CD8-positive, alpha-beta memory T cell (primary cell): ENCODE data around the gene CD40LG. TPM values are rescaled to one million over a fixed set of nuclear protein-coding genes. Genes with fewer than 3 reads are reported as not detected.

Experiments
- CTCF ChIA-PET: fragments of 350-600 bp; sonication (Branson Sonifier 250); formaldehyde crosslinking; loops from one replicate; lab custom pipeline; 2021; ENCODE audit warnings: antibody characterized with exemption; lab: Charles Lee
- POLR2A ChIA-PET: fragments of 350-600 bp; sonication (Branson Sonifier 250); formaldehyde crosslinking; loops from one replicate; lab custom pipeline; 2021; ENCODE audit warnings: antibody characterized with exemption; lab: Charles Lee
- DNase-seq, 5 donors: peaks; one replicate each; pipeline versions ENCODE4 v3.0.0 to v3.0.0-alpha.2; 2020 to 2022; ENCODE audit warnings: mixed read lengths in 1 of 5
- H3K27ac ChIP-seq: one replicate; pipeline ENCODE4 v1.7.0; 2013; ENCODE audit warnings: low read depth, mild to moderate bottlenecking, low read length, moderate library complexity
- H3K27me3 ChIP-seq: 2 replicates; pipeline ENCODE4 v1.7.0; 2013; ENCODE audit warnings: low read length, mild to moderate bottlenecking; ENCODE audit not compliant: insufficient read depth, poor library complexity, severe bottlenecking
- H3K36me3 ChIP-seq: 2 replicates; pipeline ENCODE4 v1.7.0; 2013; ENCODE audit warnings: mild to moderate bottlenecking, low read length, moderate library complexity; ENCODE audit not compliant: insufficient read depth
- H3K4me1 ChIP-seq: 2 replicates; pipeline ENCODE4 v1.7.0; 2013; ENCODE audit warnings: mild to moderate bottlenecking, low read length, moderate library complexity; ENCODE audit not compliant: insufficient read depth
- H3K4me3 ChIP-seq: 2 replicates; pipeline ENCODE4 v1.7.0; 2013; ENCODE audit warnings: mild to moderate bottlenecking, low read length
- H3K9me3 ChIP-seq: 2 replicates; pipeline ENCODE4 v1.7.0; 2013; ENCODE audit warnings: mild to moderate bottlenecking, low read length
- H3K27ac Mint-ChIP-seq, 8 donors: one replicate each; pipeline ENCODE4 v1.8.0; 2020 to 2021; ENCODE audit warnings: mixed read lengths in 8 of 8, mild to moderate bottlenecking in 6 of 8, inconsistent platforms in 3 of 8, moderate library complexity in 3 of 8
- H3K27me3 Mint-ChIP-seq, 2 donors: one replicate each; pipeline ENCODE4 v1.8.0; 2020 to 2021; ENCODE audit warnings: mixed read lengths in 2 of 2, mild to moderate bottlenecking in 1 of 2, moderate library complexity in 1 of 2
- H3K36me3 Mint-ChIP-seq, 3 donors: one replicate each; pipeline ENCODE4 v1.8.0; 2020 to 2021; ENCODE audit warnings: mixed read lengths in 3 of 3, inconsistent platforms in 1 of 3, mild to moderate bottlenecking in 1 of 3
- H3K4me1 Mint-ChIP-seq, 3 donors: one replicate each; pipeline ENCODE4 v1.8.0; 2020 to 2021; ENCODE audit warnings: mixed read lengths in 3 of 3, inconsistent platforms in 1 of 3, mild to moderate bottlenecking in 1 of 3
- H3K4me3 Mint-ChIP-seq, 7 donors: one replicate each; pipeline ENCODE4 v1.8.0; 2020 to 2021; ENCODE audit warnings: mixed read lengths in 7 of 7, mild to moderate bottlenecking in 6 of 7, moderate library complexity in 4 of 7, inconsistent platforms in 2 of 7
- H3K9me3 Mint-ChIP-seq, 5 donors: one replicate each; pipeline ENCODE4 v1.8.0; 2020 to 2022; ENCODE audit warnings: mixed read lengths in 5 of 5, mild to moderate bottlenecking in 3 of 5, moderate library complexity in 2 of 5, inconsistent platforms in 1 of 5
- polyA plus RNA-seq: library from polyadenylated mRNA; unstranded; fragments of 300-500 nt; fragmentation: Illumina TruSeq; gene quantifications from one replicate; pipeline ENCODE4 v1.2.3, GENCODE V29; 2021
- total RNA-seq, 2 experiments: library from RNA; stranded (reverse); gene quantifications; one replicate each; pipeline ENCODE4 v1.2.3, GENCODE V29; 2021

CD40LG gene
- total and polyA plus RNA-seq, 3 experiments from 2014 or later: 9.2 to 20.0 (median 10.1) TPM

DNA sequence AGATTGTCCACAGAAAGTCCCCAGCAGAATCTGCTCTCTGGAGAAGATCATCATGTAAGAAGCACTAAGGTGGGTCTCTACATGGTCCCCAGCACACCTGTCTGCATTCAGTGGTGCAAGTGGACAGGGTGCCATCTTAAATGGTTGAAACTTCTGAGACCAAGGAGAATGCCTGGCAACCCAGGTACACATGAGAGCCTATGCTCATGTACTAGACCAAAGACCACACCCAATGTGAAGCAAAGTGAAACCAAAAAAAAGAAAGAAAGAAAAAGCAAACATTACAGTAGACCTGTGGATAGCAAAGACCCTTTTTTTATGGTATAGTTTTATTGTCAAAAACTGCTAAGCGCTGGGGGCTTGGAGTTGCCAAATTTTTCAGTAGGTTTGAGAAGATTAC, 15.0 kb downstream of the CD40LG start:
- Histone ChIP-seq H3K4me3 (no peak overlapping the region), H3K36me3 (no peaks in the 10 kb centered on the region), H3K27me3 (no peaks in the 10 kb centered on the region), H3K9me3 (no peaks in the 10 kb centered on the region), H3K27ac (no peak overlapping the region), H3K4me1 (peaks cover 66% of the 10 kb centered on the region)
- H3K27ac Mint-ChIP-seq: peak overlapping the region; percentile 40 to 82 (median 70)
- peak overlapping the region in 3 of 7 donors; percentile 18 to 46 (median 43) for H3K4me3 Mint-ChIP-seq
- CTCF ChIA-PET: no interaction called here
- DNase-seq: no peak
- H3K4me1 Mint-ChIP-seq: peaks cover 43 to 68% (median 61%) of the 10 kb centered on the region in 3 donors
- peaks cover 0 to 2% of the 10 kb centered on the region in 2 donors for H3K27me3 Mint-ChIP-seq
- H3K9me3 Mint-ChIP-seq: peaks cover 0 to 4% (median 3%) of the 10 kb centered on the region in 5 donors
- POLR2A ChIA-PET: no interaction called here
- H3K36me3 Mint-ChIP-seq: peaks cover 8 to 36% (median 15%) of the 10 kb centered on the region in 3 donors

DNA sequence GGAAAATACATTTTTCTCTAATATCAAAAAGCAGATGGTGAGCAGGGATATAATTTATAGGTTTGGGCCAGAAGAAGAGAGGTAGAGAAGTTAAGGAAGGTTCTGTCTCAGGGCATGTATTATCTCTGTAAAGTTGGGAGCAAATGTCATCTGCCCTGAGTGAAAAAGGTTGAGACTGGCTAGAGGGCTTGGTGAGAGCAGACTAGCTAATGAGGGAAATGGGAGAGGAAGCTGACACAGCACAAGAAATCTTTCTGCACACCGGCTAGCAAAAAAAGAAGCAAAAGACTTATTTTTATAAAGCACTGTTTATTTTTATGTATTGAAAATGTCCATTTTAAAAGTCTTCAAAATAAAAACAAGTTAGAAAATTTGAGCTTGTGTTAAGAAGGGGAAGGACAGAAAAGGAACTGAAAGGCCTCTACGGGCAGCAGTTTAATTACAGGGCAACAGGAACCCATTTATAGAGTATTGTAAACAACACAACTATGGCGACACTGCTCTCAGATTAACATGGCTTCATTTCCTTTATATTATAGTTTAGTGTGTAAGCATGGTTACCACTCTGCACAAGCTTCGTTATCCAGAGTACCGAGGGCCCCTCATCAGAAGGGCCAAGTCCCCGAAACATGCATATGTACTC, 17.4 kb downstream of the CD40LG start:
- POLR2A ChIA-PET: interaction anchor here (0.6 kb wide), 1 partner anchor 39 kb away, joined by 5 read pairs; no protein-coding TSS in a partner anchor

DNA sequence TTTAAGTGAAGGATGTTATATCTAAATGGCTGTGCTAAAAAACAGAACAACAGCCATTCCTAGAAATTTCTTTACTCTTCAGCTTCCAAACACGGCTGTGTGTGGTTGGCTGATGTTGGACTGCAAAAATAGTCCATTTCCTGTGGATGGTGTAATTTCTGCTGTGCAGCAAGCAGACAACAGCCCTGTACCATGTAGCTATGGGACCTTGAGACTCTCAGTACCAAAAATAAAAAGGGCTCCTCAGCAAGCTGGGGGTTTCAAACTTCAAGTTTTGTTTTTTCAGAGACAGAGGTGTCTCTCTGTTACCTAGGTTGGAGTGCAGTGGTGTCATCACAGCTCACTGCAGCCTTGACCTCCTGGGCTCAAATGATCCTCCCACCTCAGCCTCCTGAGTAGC, 18.1 kb downstream of the CD40LG start:
- Histone ChIP-seq H3K9me3 (no peaks in the 10 kb centered on the region), H3K27ac (no peak overlapping the region), H3K36me3 (peaks cover 1% of the 10 kb centered on the region), H3K4me1 (peaks cover 44% of the 10 kb centered on the region), H3K4me3 (no peak overlapping the region), H3K27me3 (no peaks in the 10 kb centered on the region)
- peaks cover 0 to 2% of the 10 kb centered on the region in 2 donors for H3K27me3 Mint-ChIP-seq
- POLR2A ChIA-PET: interaction anchor here (0.6 kb wide), 1 partner anchor 40 kb away, joined by 5 read pairs; no protein-coding TSS in a partner anchor
- DNase-seq: no peak
- H3K27ac Mint-ChIP-seq: peak overlapping the region in 2 of 8 donors; percentile 35 to 41
- no peak overlapping the region for H3K4me3 Mint-ChIP-seq
- peaks cover 38 to 60% (median 58%) of the 10 kb centered on the region in 3 donors for H3K4me1 Mint-ChIP-seq
- peaks cover 0 to 4% (median 3%) of the 10 kb centered on the region in 5 donors for H3K9me3 Mint-ChIP-seq
- CTCF ChIA-PET: no interaction called here
- peaks cover 14 to 65% (median 15%) of the 10 kb centered on the region in 3 donors for H3K36me3 Mint-ChIP-seq

More for the DNA sequence above, 17.4 kb downstream of the CD40LG start:
- CTCF ChIA-PET: interaction anchor here (1.3 kb wide), 1 partner anchor 29 kb away, joined by 3 read pairs; no protein-coding TSS in a partner anchor
- H3K36me3 ChIP-seq: no peaks in the 10 kb centered on the region
- H3K27me3 ChIP-seq: no peaks in the 10 kb centered on the region
- no peak for DNase-seq
- Mint-ChIP-seq H3K9me3 (peaks cover 0 to 4% (median 3%) of the 10 kb centered on the region in 5 donors), H3K27me3 (peaks cover 0 to 2% of the 10 kb centered on the region in 2 donors), H3K4me1 (peaks cover 42 to 61% (median 55%) of the 10 kb centered on the region in 3 donors), H3K27ac (peak overlapping the region in 6 of 8 donors; percentile 35 to 89 (median 76)), H3K4me3 (peak overlapping the region in 2 of 7 donors; percentile 30 to 63), H3K36me3 (peaks cover 14 to 58% (median 15%) of the 10 kb centered on the region in 3 donors)
- H3K9me3 ChIP-seq: no peaks in the 10 kb centered on the region
- peaks cover 50% of the 10 kb centered on the region for H3K4me1 ChIP-seq
- H3K27ac ChIP-seq: no peak overlapping the region
- H3K4me3 ChIP-seq: no peak overlapping the region

DNA sequence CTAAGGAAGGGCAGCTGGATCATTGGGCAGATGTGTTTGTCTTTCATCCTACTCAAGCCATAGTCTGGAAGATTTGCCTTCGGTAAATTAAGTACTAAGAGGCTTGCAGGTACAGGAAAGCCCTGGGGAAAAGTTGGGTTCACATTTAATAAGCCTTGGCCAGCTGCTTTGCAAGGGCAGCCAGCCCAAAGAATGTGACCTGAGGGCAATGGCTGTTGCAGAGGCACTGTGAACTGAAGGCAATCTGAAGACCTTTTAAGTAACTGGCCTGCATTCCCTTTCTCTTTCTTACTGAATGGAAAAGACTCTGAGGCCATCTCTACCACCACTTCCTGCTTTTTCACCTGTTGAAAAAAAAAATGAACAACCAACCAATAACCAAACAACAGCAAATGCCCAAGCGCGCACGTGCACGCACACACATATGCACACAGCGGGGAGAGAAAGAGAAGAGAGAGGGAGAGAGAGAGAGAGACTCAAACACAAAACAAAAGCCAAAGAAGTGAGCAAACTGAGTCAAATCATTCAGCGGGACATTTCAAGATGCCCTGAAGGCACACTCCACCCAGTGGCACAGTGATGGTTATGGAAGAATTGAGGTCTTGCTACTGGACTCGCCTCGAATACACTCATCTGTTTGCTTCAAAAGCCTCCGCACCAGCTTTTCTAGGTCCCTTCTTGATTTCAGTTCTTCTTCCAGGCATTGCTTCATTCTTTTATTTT, 19.6 kb downstream of the CD40LG start:
- Histone ChIP-seq H3K9me3 (no peaks in the 10 kb centered on the region), H3K27ac (no peak overlapping the region), H3K4me1 (peaks cover 46% of the 10 kb centered on the region), H3K4me3 (no peak overlapping the region), H3K27me3 (no peaks in the 10 kb centered on the region), H3K36me3 (peaks cover 10% of the 10 kb centered on the region)
- Mint-ChIP-seq H3K9me3 (peaks cover 0 to 4% (median 3%) of the 10 kb centered on the region in 5 donors), H3K4me1 (peaks cover 36 to 62% (median 61%) of the 10 kb centered on the region in 3 donors), H3K36me3 (peaks cover 15 to 79% (median 17%) of the 10 kb centered on the region in 3 donors), H3K27me3 (peaks cover 0 to under 1% of the 10 kb centered on the region in 2 donors), H3K4me3 (peak overlapping the region in 1 of 7 donors; percentile 25), H3K27ac (peak overlapping the region in 6 of 8 donors; percentile 8 to 74 (median 42))
- ChIA-PET POLR2A (no interaction called here), CTCF (interaction anchor here (0.7 kb wide), 1 partner anchor 18 kb away, joined by 3 read pairs; no protein-coding TSS in a partner anchor)
- DNase-seq: no peak

DNA sequence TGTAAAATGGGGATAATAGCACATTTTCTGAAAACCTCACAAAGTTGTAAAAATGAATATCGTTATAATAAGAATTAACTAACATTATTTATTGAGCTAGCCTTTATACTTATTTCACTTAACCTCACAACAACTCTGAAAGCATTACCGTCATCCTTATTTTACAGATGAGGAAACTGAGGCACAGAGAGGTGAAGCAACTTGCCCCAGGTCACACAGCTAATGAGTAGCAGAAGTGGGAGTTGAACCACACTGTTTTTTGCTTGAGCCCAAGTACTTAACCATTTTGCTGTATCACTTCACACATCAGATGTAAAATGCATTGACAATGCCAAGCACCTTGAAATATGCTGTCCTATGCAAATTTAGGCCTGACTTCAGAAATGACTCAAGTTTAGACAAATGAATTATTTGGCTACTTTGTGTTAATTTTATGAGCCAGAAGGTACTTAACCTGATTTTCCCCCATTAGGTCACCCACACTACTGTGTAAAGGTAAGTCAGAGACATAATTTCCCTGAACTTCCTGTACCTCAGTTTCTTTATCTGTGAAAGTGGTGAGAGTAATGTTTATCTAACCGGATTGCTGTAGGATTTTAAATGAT, 23.1 kb downstream of the CD40LG start:
- POLR2A ChIA-PET: no interaction called here
- H3K36me3 Mint-ChIP-seq: peaks cover 5 to 69% (median 9%) of the 10 kb centered on the region in 3 donors
- Histone ChIP-seq H3K36me3 (peaks cover 10% of the 10 kb centered on the region), H3K9me3 (no peaks in the 10 kb centered on the region), H3K27ac (no peak overlapping the region), H3K27me3 (no peaks in the 10 kb centered on the region), H3K4me3 (no peak overlapping the region), H3K4me1 (peaks cover 61% of the 10 kb centered on the region)
- no peaks in the 10 kb centered on the region for H3K9me3 Mint-ChIP-seq
- no peak for DNase-seq
- peaks cover 0 to 1% of the 10 kb centered on the region in 2 donors for H3K27me3 Mint-ChIP-seq
- no peak overlapping the region for H3K4me3 Mint-ChIP-seq
- peaks cover 53 to 78% (median 73%) of the 10 kb centered on the region in 3 donors for H3K4me1 Mint-ChIP-seq
- peak overlapping the region in 2 of 8 donors; percentile 4 to 45 for H3K27ac Mint-ChIP-seq
- CTCF ChIA-PET: no interaction called here

DNA sequence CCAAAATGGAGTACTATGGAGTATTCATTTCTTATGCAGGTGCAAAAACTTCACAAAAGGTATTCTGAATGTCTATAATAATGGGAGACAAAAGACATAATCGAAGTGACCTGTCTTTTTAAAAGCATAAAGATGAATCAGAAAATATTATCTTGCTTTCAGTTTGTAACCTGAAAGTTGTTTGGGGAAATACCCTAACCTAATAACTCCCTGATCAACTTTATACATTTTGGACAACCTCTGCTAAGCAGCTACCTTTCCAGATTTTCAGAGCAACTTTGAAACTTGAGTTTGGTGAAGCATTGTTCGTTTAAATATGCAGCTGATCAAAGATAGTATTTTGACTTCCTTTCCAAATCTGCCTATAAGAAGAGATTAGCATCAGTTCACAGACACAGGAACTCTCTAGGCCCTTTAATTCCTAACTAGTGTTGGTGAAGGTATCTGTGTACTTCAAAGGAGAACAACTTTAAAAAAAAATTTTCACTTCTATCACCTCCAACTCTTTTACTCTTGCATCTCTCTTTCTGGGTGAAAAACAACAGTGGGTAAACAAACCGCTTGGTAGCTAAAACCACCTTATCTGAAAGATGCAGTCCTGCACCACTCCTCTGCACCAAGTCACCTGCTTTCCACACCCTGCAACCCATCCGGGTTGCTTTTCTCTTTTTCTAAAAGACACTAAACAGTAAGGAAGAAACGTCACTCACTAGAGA, 26.5 kb downstream of the CD40LG start:
- no peaks in the 10 kb centered on the region for H3K9me3 ChIP-seq
- POLR2A ChIA-PET: interaction anchor here (0.6 to 1.3 kb wide), 3 partner anchors 11 to 106 kb away, joined by 3 to 4 read pairs (median 4); partner anchors contain the start of gene ARHGEF6
- Mint-ChIP-seq H3K27ac (peak overlapping the region; percentile 71 to 95 (median 88)), H3K4me3 (peak overlapping the region; percentile 12 to 81 (median 71)), H3K27me3 (peaks cover 0 to 3% of the 10 kb centered on the region in 2 donors), H3K36me3 (peaks cover 0 to 59% (median 11%) of the 10 kb centered on the region in 3 donors), H3K4me1 (peaks cover 48 to 88% (median 85%) of the 10 kb centered on the region in 3 donors), H3K9me3 (no peaks in the 10 kb centered on the region)
- no peaks in the 10 kb centered on the region for H3K27me3 ChIP-seq
- DNase-seq: peak in 2 of 5 donors; percentile 57 to 58
- peaks cover 81% of the 10 kb centered on the region for H3K4me1 ChIP-seq
- CTCF ChIA-PET: interaction anchor here (1.1 kb wide), 1 partner anchor 20 kb away, joined by 4 read pairs; no protein-coding TSS in a partner anchor
- H3K36me3 ChIP-seq: peaks cover 12% of the 10 kb centered on the region
- no peak overlapping the region for H3K27ac ChIP-seq
- peak overlapping the region; percentile 18 for H3K4me3 ChIP-seq

DNA sequence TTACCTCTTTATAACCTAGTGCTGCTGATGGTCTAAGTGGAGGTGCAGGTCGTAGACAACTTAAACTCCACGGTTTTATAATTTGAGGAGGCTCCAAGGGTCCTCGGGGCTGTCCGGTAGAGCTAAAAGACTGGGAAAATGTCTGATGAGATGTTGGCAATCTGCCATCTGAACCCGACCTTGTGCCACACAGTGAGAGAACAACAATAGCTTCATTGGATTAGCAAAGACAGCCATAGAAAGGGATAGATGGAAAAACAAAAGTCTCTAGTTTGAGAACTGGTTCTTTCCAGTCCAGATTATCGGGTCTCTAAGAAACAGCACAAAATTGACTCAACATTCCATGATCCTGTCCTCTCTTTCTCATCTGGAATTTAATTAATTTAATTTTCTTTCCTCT, 31.6 kb downstream of the CD40LG start:
- Mint-ChIP-seq H3K9me3 (no peaks in the 10 kb centered on the region), H3K4me3 (no peak overlapping the region), H3K27ac (peak overlapping the region in 3 of 8 donors; percentile 30 to 47 (median 43)), H3K4me1 (peaks cover 21 to 53% (median 49%) of the 10 kb centered on the region in 3 donors), H3K27me3 (peaks cover 0 to 2% of the 10 kb centered on the region in 2 donors), H3K36me3 (peaks cover 0 to 61% (median 11%) of the 10 kb centered on the region in 3 donors)
- H3K4me1 ChIP-seq: peaks cover 49% of the 10 kb centered on the region
- ChIA-PET CTCF (interaction anchor here (1.1 kb wide), 1 partner anchor 15 kb away, joined by 3 read pairs; no protein-coding TSS in a partner anchor), POLR2A (no interaction called here)
- DNase-seq: no peak
- no peaks in the 10 kb centered on the region for H3K9me3 ChIP-seq
- no peaks in the 10 kb centered on the region for H3K27me3 ChIP-seq
- H3K36me3 ChIP-seq: peaks cover 29% of the 10 kb centered on the region
- no peak overlapping the region for H3K4me3 ChIP-seq
- H3K27ac ChIP-seq: no peak overlapping the region
